PFSK-1 (cell line): Measurements from ENCODE around the gene POU2F2.

Experiments used
- POLR2AphosphoS5 ChIP-seq: IDR thresholded peaks from 2 replicates; pipeline ENCODE4 v1.6.1; 2012; ENCODE audit warnings: low read depth, mild to moderate bottlenecking, control low read depth, low read length, moderate library complexity
- TAF1 ChIP-seq: IDR thresholded peaks from 2 replicates; pipeline ENCODE4 v1.6.1; 2012; ENCODE audit warnings: low read length, control low read depth, borderline replicate concordance; ENCODE audit not compliant: insufficient read depth

GRCh38 chr19:42148266-42148665 is 16.0 kb upstream of the POU2F2 start:
- TF ChIP-seq TAF1 (no peak), POLR2AphosphoS5 (no peak)
